GM10248 (cell line): ENCODE measurements around the gene SARM1.
"Not testable (repeated sequence)": the region's sequence is repeated elsewhere in the genome, so short reads cannot be mapped to it uniquely, and the experiment has no call there.

Source experiments
- CTCF ChIA-PET: fragments of 300-600 bp; sonication (Branson Sonifier 250); formaldehyde crosslinking; extraction: SDS; loops from one replicate; lab custom pipeline; 2021; ENCODE audit warnings: antibody characterized with exemption; lab: Yijun Ruan, JAX
- POLR2A ChIA-PET: fragments of 350-650 bp; sonication (Branson Sonifier 250); formaldehyde crosslinking; extraction: SDS; loops from one replicate; lab custom pipeline; 2020; ENCODE audit warnings: antibody characterized with exemption; lab: Yijun Ruan, JAX
- DNase-seq: peaks from one replicate; pipeline ENCODE4 v3.0.0; 2012; ENCODE audit errors: extremely low spot score
- TF ChIP-seq, protein P1 (sequence below): IDR thresholded peaks from 2 replicates; pipeline ENCODE4 v1.5.1; 2012; ENCODE audit warnings: mild to moderate bottlenecking, low read depth; ENCODE audit errors: extremely low read depth, missing control alignments, control extremely low read depth

SARM1 gene

DNA sequence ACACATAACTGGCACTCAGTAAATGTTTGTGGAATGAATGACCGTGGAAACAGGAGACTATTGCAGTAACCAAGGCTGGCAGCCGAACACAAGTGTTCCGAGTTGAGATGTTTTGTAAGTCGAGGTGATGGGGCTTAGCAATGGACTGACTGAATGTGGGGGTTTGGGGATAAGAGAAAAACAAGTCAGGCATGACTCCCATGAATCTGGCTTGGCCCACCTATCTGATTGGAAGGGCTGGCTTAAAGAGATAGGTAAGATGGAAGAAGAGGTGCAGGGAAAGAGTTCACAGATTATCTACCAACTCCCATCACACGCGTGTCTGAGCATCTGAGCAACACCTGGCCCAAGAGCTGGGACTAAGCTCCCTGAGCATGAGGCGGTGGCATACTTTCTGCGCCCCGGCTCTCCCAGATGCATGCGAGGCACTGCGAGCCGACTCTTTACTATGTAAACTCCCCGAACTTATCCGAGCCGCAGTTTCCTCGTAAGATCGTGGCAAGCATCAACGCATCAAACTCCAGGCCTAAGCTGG lies 36.8 kb upstream of the SARM1 start:
- POLR2A ChIA-PET: interaction anchor here (1.1 to 2.3 kb wide), 5 partner anchors 13 to 32 kb away, joined by 3 to 27 read pairs (median 6); partner anchors contain the start of gene POLDIP2
- TF ChIP-seq, protein P1, sequence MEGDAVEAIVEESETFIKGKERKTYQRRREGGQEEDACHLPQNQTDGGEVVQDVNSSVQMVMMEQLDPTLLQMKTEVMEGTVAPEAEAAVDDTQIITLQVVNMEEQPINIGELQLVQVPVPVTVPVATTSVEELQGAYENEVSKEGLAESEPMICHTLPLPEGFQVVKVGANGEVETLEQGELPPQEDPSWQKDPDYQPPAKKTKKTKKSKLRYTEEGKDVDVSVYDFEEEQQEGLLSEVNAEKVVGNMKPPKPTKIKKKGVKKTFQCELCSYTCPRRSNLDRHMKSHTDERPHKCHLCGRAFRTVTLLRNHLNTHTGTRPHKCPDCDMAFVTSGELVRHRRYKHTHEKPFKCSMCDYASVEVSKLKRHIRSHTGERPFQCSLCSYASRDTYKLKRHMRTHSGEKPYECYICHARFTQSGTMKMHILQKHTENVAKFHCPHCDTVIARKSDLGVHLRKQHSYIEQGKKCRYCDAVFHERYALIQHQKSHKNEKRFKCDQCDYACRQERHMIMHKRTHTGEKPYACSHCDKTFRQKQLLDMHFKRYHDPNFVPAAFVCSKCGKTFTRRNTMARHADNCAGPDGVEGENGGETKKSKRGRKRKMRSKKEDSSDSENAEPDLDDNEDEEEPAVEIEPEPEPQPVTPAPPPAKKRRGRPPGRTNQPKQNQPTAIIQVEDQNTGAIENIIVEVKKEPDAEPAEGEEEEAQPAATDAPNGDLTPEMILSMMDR: no peak
- no peak for DNase-seq
- CTCF ChIA-PET: interaction anchor here (0.7 to 3.9 kb wide), 12 partner anchors 9 to 618 kb away, joined by 3 to 19 read pairs (median 4); partner anchors contain the start of genes POLDIP2 and TMEM97

- DNase-seq: peak; percentile 97
- CTCF ChIA-PET: interaction anchor here (0.7 to 3.9 kb wide), 16 partner anchors 9 to 617 kb away, joined by 3 to 19 read pairs (median 3); partner anchors contain the start of genes POLDIP2 and TMEM97
- TF ChIP-seq, protein P1: peak; percentile 9
- POLR2A ChIA-PET: interaction anchor here (0.6 to 2.3 kb wide), 6 partner anchors 12 to 328 kb away, joined by 3 to 27 read pairs (median 5); partner anchors contain the start of gene POLDIP2
Measured at GRCh38 chr17:28335201-28335958, 36.1 kb upstream of the SARM1 start, which contains the start of the genes IFT20 and TNFAIP1. IFT20 (minus strand) TSS chr17:28335472; CDS start chr17:28331985, 3,487 bp downstream. TNFAIP1 (plus strand) TSS chr17:28335761; CDS start chr17:28339522, 3,761 bp downstream.

DNA sequence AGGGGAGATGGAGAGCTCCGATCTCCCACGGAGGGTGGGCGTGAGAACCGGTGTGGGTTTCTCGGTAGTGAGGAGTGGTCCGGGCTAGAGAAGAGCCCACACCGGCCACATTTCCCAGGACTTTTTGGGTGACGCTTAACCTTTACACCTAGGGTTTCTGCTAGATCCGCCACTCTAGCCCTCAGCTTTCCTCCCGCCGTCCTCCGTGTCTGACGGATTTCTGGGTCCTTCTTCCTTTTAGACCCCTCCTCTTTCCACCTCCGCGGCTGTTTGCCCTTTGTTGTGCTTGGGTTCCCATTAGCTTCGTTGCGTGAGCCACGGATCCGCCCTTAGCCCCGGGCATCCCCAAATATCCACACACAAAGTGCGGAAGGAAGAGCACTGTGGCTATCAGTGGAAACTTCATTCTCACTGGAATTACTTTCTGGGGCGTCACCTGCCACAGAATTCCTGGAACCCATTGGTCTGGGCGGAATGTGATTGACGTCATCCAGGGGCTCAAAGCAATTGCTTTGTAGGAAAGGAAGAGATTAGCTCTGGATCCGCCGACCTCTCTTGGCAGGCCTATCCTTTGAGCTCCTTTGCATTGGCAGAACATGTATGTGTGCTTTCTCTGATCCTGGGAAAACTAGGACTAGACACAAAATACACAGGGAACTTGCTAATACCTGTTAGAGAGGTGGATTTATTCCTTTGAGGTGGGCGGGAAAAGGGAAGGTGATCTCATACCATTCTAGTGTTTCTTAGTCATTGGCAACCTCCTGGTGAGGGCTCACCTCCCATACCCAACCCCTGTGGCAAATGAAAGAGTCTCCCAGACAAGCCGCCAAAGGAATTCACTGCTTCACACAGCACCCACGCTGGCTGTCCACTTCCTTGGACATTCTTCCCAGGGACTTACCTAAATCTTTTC lies 35.3 kb upstream of the SARM1 start:
- TF ChIP-seq, protein P1: no peak
- CTCF ChIA-PET: interaction anchor here (0.7 to 3.9 kb wide), 15 partner anchors 9 to 616 kb away, joined by 3 to 19 read pairs (median 3); partner anchors contain the start of genes POLDIP2 and TMEM97
- DNase-seq: no peak
- POLR2A ChIA-PET: interaction anchor here (0.6 to 2.3 kb wide), 6 partner anchors 11 to 327 kb away, joined by 3 to 27 read pairs (median 5); partner anchors contain the start of gene POLDIP2

DNA sequence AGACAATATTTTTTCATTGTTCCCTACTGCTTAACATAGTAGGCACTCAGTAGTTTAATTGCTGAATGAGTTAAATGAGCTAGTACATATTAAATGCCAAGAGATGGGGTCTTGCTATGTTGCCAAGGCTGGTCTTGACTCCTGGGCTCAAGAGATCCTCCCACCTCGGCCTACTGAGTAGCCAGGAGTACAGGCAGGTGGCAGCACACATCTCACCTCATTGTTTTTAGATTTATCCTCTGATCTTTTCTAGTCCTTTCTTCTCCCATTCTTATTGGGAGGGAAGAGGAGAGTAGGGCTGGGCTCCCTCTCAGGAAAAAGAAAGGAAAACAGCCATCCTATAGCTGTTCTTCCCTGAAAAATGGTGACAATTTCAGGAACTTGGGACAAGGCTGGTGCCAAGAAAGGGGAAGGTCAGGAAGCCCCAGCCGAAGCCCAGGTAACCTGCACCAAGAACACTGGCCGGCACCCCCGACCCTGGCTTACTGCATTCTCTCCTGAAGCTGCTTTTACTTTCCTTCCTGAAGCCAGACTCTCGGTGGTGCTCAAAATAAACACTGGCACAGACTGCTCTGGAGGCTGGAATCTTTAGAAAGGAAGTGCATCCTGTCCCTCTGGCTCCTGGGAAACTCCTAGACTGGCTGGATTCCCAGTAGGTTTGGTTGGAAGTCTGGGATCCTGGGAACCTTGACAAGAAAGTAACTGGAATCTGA lies 33.3 kb upstream of the SARM1 start:
- POLR2A ChIA-PET: interaction anchor here (1.0 kb wide), 1 partner anchor 19 kb away, joined by 4 read pairs; the partner anchor contains the start of gene POLDIP2
- TF ChIP-seq, protein P1: no peak
- no peak for DNase-seq
- CTCF ChIA-PET: interaction anchor here (0.6 to 1.2 kb wide), 4 partner anchors 8 to 78 kb away, joined by 3 to 4 read pairs (median 3); no protein-coding TSS in a partner anchor

GRCh38 chr17:28338769-28339212 lies 32.7 kb upstream of the SARM1 start:
- DNase-seq: not testable (repeated sequence)
- ChIA-PET CTCF (interaction anchor here (1.3 kb wide), 1 partner anchor 12 kb away, joined by 5 read pairs; no protein-coding TSS in a partner anchor), POLR2A (interaction anchor here (0.7 to 1.0 kb wide), 2 partner anchors 19 to 91 kb away, joined by 4 read pairs; partner anchors contain the start of gene POLDIP2)

GRCh38 chr17:28339431-28339830 lies 32.1 kb upstream of the SARM1 start:
- POLR2A ChIA-PET: interaction anchor here (0.7 kb wide), 1 partner anchor 92 kb away, joined by 4 read pairs; no protein-coding TSS in a partner anchor
- no peak for DNase-seq
- CTCF ChIA-PET: interaction anchor here (1.3 kb wide), 1 partner anchor 12 kb away, joined by 5 read pairs; no protein-coding TSS in a partner anchor
- TF ChIP-seq, protein P1: no peak
